Limb (tissue), 2 donors: Measurements from ENCODE around the gene BRD7.

Experiments used
- DNase-seq, 2 donors: peaks; one replicate each; pipeline ENCODE4 v3.0.0-alpha.2; 2016; ENCODE audit errors: extremely low spot score in 2 of 2

The BRD7 gene

GRCh38 chr16:50368410-50369132 is at the start of gene BRD7:
TSS of gene BRD7 (minus strand) at chr16:50368988. CDS start at chr16:50368774, 214 bp downstream.
- peak in 1 of 2 donors; percentile 92 for DNase-seq

GRCh38 chr16:50416388-50416787 is 47.6 kb upstream of the BRD7 start:
- DNase-seq: no peak

- DNase-seq: no peak
Measured at GRCh38 chr16:50414152-50414551, 45.4 kb upstream of the BRD7 start.

DNA sequence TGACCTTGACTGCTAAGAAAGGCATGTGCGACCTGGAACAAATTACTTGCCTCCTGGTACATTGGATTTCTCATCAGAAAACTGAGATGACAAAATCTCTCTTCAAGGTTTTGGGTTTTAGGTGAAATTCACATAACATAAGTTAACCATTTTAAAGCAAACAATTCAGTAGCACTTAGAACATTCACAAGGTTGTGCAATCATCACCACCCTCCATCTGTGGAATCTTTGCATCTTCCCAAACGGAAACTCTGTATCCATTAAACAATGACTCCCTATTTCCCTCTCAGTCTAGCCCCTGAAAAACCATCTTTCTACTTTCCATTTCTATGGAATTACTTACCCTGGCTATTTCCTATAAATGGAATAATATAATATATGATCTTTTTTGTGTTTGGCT is 42.2 kb upstream of the BRD7 start:
- DNase-seq: no peak

- no peak for DNase-seq
Measured at GRCh38 chr16:50408001-50408561, 39.3 kb upstream of the BRD7 start.

GRCh38 chr16:50407351-50407750 is 38.6 kb upstream of the BRD7 start:
- DNase-seq: no peak

- no peak for DNase-seq
Measured at GRCh38 chr16:50403491-50403890, 34.7 kb upstream of the BRD7 start.

DNA sequence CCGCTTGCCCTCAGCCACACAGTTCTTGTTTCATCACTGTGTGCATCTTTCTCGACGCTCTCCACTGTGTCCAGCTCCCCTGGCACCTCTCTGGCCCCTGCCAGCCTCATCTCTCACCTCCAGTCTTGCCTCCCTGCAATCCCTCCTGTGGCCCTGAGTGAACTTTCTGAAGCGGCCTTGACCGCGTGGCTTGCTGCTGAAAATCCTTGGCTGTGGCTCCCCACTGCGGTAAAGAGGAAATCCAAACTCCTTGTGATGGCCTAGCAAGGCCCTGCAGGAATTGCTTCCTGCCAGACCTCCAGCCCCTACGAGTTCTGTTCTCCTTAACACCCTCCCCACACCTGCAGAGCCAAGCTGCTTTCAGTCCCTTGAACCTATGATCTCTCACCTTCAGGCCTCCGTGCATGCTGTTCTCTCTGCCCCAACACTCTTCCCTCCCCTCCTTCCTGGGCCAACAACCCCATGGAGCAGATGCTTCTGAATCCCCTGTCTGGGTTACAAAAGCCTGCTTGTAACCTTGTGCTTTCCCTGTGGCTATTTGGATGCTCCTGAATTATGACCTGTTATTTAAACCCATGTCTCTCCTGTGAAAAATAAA is 33.6 kb upstream of the BRD7 start:
- no peak for DNase-seq

GRCh38 chr16:50401355-50401754 is 32.6 kb upstream of the BRD7 start:
- DNase-seq: no peak

DNA sequence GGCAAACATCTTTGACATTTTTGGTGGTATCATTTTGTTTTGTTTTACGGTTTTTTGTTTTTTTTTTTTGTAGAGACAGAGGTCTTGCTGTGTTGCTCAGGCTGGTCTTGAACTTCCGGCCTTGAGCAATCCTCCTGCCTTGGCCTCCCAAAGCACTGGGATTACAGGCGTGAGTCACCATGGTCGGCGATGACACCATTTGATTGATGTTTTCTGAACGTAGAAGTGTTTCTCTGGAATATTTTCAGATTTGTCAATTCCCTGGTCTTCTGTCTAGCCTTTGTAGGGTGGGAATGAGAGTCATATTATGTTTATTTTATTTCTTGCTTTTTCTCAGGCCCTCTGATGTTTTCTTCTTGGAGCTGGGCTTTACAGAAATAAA is 32.2 kb upstream of the BRD7 start:
- DNase-seq: no peak

GRCh38 chr16:50400312-50400966 is 31.7 kb upstream of the BRD7 start:
- no peak for DNase-seq

- no peak for DNase-seq
Measured at GRCh38 chr16:50399411-50399810, 30.6 kb upstream of the BRD7 start.

GRCh38 chr16:50398336-50398735 is 29.5 kb upstream of the BRD7 start:
- no peak for DNase-seq

DNA sequence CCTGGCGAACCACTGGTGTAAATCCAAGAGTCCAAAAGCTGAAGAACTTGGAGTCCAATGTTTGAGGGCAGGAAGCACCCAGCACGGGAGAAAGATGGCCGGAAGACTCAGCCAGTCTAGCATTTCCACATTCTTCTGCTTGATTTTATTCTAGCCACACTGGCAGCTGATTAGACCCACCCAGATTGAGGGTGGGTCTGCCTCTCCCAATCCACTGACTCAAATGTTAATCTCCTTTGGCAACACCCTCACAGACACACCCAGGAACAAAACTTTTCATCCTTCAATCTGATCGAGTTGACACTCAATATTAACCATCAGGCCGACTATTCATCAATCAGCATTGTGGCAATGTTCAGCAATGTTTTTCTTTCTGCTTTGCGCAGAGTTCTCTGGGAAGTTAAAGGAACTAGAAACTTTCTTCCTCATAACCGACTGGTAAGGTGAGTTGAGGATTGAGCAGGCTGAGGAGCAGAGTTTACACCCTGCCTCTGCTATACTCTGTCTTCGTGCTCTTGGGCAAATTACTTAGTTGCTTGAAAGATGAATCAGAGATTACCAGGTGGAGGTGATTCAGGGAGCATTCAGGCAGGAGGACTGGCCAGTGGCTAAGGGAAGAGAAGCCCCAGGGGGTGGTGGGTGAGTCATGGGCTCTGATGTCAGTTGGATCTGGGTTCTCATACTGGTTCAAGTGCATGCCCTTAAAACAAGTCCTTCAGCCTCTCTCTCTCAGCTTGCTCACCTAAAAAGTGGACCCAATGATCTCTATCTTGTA is 28.2 kb upstream of the BRD7 start:
- DNase-seq: no peak

DNA sequence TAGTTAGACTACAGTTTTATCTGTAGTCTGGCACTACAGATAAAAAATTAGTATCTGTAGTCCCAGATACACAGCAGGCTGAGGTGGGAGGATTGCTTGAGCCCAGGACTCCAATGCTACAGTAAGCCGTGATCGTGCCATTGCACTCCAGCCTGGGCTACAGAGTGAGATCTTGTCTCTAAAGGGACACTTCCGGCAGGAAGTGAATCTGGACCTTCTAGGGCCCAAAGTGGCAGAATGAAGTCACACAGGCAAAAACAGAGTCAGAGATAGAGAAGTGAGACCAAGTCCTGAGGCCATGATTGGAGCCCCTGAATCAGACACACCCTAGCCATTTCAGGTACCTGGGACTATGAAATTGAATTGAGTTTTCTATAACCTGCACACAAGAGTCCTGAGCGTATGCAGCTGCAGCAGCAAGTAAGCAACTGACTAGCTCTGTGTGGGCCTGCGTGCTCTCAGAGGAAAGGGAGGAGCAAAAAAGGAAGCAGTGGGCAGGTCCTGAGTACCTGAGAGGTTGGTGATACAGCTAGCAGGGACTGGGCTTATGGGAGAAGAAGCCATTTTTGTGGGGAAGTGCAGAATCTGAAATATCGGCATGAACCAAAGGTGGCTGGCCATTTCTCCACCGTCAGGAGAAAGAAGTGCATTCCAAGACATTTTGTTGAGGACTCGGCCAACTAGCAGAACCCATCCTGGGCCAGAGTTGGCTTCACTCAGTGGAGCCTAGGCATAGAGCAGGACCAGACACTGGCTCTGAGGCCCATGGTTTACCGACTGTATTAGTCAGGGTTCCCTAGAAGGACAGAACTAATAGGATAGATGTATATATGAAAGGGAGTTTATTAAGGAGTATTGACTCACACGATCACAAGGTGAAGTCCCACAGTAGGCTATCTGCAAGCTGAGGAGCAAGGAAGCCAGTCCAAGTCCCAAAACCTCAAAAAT is 27.2 kb upstream of the BRD7 start:
- DNase-seq: no peak

DNA sequence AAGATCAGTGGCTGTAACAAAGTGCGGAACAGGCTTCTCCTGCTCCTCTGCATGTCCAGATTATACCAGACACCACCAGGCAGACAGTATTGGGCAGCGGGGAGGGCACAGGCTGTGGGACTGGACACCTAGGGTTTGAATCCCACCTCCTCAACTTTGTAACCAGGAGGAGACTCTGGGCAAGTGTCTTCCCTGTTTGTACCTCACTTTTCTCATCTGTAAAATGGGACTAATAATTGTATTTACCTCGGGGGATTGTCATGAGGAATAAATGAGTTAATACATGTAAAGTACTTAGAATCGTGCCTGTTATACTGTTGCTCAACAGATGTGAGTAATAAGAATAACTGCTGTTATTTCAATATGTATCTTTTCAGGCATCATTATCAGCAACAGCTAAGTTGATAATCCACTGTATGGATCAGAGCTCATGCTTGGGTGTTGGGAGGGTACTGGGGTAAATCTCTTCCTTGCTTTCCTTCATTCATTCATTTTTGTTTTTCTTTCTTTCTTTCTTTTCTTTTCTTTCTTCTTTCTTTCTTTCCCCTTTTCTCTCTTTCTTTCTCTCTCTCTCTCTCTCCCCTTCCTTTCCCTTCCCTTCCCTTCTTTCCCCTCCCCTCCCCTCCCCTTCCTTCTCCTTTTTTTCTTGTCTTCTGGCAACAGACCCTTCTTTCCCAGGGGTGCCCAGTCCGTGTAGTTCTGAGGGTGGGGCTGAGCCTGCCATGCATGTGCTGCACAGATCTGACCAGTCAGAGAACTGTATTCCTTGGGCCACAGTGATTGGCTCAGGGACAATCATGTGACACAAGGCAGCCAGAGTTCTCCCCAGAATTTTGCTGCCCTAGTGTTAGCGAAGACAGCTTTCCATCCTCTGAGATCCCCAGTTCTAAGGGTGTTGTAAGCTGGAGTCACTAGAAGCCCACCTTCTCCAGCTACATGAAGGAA is 25.3 kb upstream of the BRD7 start:
- DNase-seq: no peak

DNA sequence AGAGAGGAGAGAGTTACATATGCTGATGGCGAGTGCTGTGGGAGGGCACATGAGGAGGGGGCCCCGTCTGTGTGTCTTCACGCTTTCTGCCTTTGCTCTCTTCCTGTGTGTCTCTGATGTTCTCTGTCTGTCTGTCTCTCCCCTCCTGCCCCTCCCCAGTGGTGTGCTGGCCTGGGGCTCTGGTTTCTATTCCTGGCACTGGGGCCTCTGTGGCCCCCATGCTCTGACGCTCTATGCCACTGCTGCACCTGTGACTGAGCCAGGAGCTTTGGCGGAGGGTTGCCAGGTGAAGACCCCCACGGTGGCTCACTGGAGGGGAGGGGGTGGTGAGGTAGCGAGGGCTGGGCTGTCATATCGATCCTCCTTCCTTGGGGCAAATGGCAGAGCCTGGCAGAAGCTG is 24.6 kb upstream of the BRD7 start:
- DNase-seq: no peak

GRCh38 chr16:50390914-50391716 is 22.3 kb upstream of the BRD7 start:
- DNase-seq: no peak

DNA sequence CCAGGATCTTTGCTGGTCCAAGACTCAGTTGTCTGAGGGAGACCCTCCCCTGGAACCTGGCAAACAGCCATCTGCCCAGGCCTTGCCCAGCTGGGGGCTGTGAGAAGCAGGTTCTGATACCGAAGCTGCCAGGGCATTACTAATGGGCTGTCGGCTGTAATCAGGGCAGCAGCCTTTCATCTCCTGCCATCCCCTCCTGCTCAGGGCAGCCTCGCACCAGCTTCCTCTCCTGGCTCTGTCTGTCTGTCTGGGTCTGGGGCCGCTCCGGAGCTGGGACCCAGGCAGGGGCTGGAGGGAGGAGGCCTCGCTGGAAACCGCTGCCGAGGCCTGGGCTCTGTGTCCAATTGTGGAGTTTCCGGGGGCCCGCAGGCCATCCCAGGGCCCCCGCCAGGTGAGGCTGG is 21.6 kb upstream of the BRD7 start:
- no peak for DNase-seq
